HG03457 (cell line): Measurements from ENCODE around the gene USP15.
A peak's percentile ranks its signal among the peaks of the same experiment; 100 is the strongest.

Source experiments
- ATAC-seq: cut with Tn5 transposase; IDR thresholded peaks from one replicate; pipeline ENCODE4 v1.9.1; 2021; ENCODE audit warnings: moderate number of reproducible peaks; ENCODE audit not compliant: unreplicated experiment

Gene USP15

DNA sequence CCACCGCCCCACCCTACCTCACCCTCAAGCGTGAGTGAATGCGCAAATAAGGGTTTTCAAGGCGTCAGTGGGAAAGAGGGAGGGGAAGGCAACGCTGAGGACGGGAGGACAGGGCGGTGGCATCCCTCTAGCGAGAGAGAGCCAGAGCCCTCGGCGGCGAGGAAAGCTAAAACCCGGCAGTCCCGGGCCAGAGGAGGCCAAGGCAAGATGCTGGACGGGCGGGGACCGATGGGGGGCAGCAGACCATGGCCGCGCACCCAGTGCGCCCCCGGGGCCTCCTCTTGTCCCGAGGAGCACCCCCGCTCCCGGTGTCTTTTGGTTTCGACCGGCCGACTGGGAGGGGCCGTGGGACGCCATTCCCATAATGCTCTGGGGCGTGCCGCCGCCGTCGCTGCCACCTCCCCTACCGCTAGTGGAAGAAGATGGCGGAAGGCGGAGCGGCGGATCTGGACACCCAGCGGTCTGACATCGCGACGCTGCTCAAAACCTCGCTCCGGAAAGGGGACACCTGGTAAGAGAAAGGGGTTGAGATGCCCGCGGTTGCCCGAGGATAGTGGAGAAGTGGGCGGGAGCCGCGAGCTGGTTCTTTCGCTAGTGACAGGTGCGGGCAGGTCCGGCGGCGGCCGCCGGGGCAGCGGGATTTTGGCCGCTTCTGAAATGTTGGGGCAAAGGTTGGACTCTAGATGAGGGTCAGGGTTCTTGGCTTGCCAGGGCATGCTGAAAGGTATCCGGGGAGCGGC lies at the start of gene USP15:
TSS of gene USP15 (plus strand) at position 412 of the 740 bp plus-strand sequence. CDS start at position 423, 11 bp downstream.
- peak; percentile 73 for ATAC-seq

GRCh38 chr12:62210422-62210821 lies 49.8 kb upstream of the USP15 start:
- no peak for ATAC-seq

DNA sequence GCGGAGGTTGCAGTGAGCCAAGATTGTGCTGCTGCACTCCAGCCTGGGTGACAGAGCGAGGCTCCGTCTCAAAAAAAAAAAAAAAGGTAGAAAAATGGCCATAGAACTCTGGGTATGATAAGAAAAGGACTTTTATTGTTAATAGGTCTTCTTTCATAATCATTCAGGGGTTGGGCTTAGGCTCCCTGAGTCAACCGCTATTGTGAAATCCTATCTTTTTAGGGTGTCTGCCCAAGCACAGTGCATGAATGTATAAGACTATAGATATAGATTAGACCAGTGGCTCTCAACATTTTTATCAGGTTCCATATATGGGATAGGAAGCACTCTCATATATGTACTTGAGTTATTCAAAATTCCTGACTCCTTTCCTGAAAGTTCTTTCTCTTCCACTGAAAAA lies 48.7 kb upstream of the USP15 start:
- ATAC-seq: no peak

DNA sequence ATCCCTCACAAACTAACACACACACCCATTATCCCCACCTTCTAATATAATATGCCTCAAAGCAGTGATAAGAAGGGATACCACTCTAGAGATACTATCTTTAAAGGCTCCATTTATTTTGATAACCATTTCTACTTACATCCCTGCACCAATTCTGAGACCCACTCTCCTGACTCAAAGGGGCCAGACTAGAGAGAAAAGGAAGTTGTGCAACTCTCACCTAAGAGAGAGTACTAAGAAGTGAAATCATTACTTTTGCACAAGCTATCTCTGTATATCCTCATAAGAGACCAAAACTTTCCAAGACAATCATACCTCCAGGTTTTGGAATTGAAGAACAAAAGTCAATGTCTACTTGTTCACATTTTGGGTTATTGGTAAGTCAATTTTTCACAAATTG lies 45.4 kb upstream of the USP15 start:
- ATAC-seq: no peak

DNA sequence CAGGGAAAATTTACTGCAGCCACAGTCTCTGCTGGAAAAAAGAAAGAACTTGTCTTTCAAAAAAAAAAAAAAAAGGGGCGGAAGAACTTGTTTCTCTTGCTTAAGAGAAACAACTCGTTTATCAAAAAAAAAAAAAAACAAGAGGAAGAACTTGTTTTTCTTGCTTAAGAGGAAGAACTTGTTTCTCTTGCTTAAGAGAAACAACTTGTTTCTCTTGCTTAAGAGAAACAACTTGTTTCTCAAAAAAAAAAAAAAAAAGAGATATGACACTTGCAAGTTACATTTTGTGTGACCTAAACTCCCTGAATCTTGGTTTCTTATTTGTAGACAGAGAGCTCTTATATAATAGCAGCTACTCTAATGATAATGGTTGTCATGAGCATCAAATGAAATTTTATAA lies 44.7 kb upstream of the USP15 start:
- no peak for ATAC-seq

DNA sequence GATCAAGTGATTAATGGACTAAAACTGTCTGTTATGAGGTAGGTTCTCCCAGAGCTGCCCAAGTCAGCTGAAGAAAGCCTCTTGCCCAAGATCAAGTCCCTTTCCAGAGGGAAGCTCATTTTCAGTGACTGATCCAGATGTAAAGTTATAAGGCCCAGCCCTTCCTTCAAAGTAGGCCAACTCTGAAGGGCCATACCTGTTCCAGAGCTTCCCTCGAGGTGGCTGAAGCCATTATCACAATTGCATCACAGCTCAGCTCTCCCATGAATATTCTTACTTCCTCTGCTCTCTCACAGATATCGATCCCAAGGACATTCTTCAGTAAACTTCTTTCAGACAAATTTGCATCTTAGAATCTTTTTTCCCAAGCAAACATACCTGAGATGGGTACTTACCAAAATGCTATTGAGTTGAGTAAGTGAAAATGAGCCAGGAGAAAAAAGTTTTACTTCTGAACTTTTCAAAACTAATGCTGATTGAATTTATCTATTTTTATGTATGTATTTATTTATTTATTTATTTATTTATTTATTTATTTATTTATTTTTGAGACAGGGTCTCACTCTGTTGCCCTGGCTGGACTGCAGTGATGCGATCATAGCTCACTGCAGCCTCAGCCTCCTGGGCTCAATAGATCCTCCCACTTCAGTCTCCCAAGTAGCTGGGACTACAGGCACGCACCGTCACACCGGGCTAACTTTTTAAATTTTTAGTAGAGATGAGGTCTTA lies 42.6 kb upstream of the USP15 start:
- no peak for ATAC-seq

DNA sequence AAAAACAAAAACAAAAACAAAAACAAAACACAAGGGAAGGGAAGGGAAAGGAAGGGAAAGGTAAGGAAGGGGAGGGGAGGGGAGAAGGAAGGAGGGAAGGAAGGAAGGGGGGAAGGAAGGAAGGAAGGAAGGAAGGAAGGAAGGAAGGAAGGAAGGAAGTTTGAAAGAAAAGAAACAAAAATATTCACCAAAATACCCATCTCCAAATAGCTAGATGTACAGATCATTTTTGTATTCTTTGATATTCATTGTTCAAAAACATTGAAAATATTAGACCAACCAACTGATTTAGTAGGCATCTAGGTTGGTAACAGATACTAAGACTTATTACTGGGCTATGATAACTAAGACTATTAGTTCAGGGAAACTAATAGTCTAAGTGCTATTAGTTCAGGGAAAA lies 39.1 kb upstream of the USP15 start:
- ATAC-seq: no peak

GRCh38 chr12:62224601-62225000 lies 35.6 kb upstream of the USP15 start:
- no peak for ATAC-seq

DNA sequence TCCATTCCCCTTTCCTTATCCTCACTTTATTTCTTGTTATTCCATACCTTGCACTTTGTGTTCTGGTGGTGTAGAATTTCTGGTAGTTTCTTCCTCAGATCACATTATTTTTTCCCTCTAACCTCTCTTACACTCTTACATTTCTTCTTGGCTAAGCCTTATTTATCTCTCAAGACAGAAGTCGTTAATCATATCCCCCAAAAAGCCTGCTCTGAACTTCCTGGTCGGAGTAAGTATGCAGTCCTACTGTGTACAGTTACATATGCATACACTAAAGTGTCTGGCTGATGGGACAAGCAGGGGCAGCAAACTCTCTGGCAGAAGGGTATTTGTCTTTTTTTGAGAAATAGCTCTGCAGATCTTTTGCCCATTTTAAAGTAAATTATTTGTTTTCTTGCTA lies 33.1 kb upstream of the USP15 start:
- ATAC-seq: no peak

DNA sequence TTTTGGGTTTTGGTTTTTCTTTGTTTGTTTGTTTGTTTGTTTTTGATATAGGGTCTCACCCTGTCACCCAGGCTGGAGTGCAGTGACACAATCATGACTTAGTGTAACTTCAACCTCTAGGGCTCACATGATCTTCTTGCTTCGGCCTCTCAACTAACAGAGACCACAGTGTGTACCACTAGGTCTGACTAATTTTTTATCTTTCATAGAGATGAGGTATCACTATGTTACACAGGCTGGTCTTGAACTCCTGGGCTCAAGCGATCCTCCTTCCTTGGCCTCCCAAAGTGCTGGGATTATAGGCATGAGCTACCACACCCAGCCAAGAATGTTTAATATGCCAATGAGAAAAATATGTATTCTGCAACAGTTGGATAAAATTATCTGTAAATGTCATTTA lies 29.6 kb upstream of the USP15 start:
- no peak for ATAC-seq

GRCh38 chr12:62232143-62232729 lies 28.0 kb upstream of the USP15 start:
- ATAC-seq: no peak

- no peak for ATAC-seq
Observed at GRCh38 chr12:62233805-62234204, 26.4 kb upstream of the USP15 start.

- ATAC-seq: no peak
Observed at GRCh38 chr12:62239571-62239970, 20.6 kb upstream of the USP15 start.

GRCh38 chr12:62247281-62248045 lies 12.7 kb upstream of the USP15 start:
- ATAC-seq: no peak

DNA sequence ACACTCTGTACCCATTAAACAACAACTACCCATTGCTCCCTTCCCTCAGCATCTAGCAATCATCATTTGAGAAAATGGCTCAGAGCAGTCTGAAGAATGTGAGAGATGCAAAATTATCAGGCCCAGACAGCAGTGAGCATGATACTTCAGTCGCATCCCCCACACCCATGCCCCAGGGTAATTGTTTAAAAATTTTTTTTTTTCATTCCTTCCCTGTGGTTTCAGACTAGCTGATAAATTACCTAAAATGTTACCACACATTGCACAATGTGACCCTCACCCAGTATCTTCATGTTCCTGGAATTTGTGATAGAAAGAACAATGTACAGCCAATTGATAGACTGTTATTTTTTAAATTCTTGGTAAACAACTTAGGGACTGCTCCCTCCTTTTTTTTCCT lies 11.3 kb upstream of the USP15 start:
- no peak for ATAC-seq

DNA sequence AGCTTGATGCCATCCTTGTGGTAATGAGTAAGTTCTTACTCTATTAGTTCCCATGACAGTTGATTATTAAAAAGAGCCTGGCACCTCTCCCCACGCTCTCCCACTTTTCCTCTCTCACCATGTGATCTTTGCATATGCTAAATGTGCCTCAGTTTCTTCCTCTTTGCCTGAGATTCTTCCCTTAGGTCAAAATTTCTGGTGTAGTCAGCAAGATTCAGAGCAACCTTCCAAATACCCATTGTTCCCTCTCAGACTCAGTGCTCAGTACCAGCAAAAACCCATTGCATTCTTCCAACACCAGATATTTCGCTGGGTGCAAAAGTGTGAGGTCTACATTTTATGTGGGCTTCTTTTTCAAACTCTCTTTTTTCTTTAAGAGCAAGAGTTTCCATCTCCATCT lies 10.8 kb upstream of the USP15 start:
- ATAC-seq: no peak

GRCh38 chr12:62250671-62251608 lies 9.3 kb upstream of the USP15 start:
- ATAC-seq: peak; percentile 86

DNA sequence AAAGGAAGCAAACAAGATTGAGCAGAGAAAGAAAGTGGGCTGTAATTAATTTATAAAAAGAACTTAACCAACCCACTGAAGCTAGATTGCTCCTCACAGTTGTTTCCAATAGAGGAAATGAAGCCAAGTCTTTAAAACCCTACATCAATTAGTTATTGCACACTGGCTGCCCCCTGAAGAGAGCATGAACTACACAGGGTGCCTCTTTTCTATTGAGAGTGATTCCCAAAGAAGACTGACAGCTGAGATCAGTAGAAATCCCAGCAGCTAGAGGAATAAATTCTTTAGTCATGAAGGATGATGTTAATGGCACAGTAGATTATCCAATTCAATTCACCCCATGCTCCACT lies 8.6 kb upstream of the USP15 start:
- ATAC-seq: peak; percentile 36

GRCh38 chr12:62252576-62252975 lies 7.6 kb upstream of the USP15 start:
- no peak for ATAC-seq

DNA sequence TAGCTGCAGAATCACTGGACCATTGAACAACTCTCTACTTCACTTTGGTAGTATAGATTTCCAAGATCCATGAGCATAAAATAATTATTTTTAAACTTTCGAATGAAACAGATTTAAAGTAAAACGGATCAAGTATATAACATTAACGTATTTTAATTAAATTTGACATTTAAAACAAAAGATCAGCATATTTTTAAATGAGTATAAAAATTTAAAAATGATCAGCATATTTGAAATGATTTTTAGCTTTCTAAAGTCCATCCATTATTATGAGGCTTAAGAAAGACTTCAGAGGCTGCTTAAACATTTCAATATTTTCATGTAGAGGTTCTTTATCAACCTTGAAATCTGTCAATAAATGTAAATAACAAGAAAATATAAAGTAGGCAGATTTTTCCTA lies 5.2 kb upstream of the USP15 start:
- no peak for ATAC-seq
